Ishikawa (cell line): ENCODE data around the gene AP5B1.

Experiments
- CEBPB ChIP-seq: IDR thresholded peaks from 2 replicates; pipeline ENCODE4 v1.6.1; 2012
- CREB1 ChIP-seq: IDR thresholded peaks from 2 replicates; pipeline ENCODE4 v1.6.1; 2012; ENCODE audit warnings: low read depth
- EGR1 ChIP-seq: IDR thresholded peaks from 2 replicates; pipeline ENCODE4 v1.6.1; 2012
- EP300 ChIP-seq: IDR thresholded peaks from 2 replicates; pipeline ENCODE4 v1.6.1; 2012; ENCODE audit warnings: borderline replicate concordance
- FOXM1 ChIP-seq: IDR thresholded peaks from 2 replicates; pipeline ENCODE4 v1.6.1; 2012; ENCODE audit warnings: low read depth, borderline replicate concordance
- NFIC ChIP-seq: IDR thresholded peaks from 2 replicates; pipeline ENCODE4 v1.6.1; 2012
- RAD21 ChIP-seq: IDR thresholded peaks from 2 replicates; pipeline ENCODE4 v1.6.1; 2012; ENCODE audit warnings: low read depth
- REST ChIP-seq: IDR thresholded peaks from 2 replicates; pipeline ENCODE4 v1.6.1; 2012; ENCODE audit warnings: low read depth, mild to moderate bottlenecking
- TAF1 ChIP-seq: IDR thresholded peaks from 2 replicates; pipeline ENCODE4 v1.6.1; 2012; ENCODE audit warnings: low read depth, mild to moderate bottlenecking
- TCF12 ChIP-seq: IDR thresholded peaks from 2 replicates; pipeline ENCODE4 v1.6.1; 2012; ENCODE audit warnings: low read depth
- TEAD4 ChIP-seq: IDR thresholded peaks from 2 replicates; pipeline ENCODE4 v1.6.1; 2012
- ZBTB7A ChIP-seq: IDR thresholded peaks from 2 replicates; pipeline ENCODE4 v1.6.1; 2012; ENCODE audit warnings: low read depth
- TF ChIP-seq, protein P1 (sequence below): IDR thresholded peaks from 2 replicates; pipeline ENCODE4 v1.6.1; 2012
- TF ChIP-seq, protein P2 (sequence below): IDR thresholded peaks from 2 replicates; pipeline ENCODE4 v1.6.1; 2012

AP5B1 gene

GRCh38 chr11:65741185-65741584 lies 39.6 kb downstream of the AP5B1 start:
- TF ChIP-seq NFIC (no peak), EGR1 (no peak), ZBTB7A (no peak), TAF1 (no peak), TCF12 (no peak), RAD21 (no peak), FOXM1 (no peak), CREB1 (no peak), CEBPB (no peak), REST (no peak), TEAD4 (no peak)
- TF ChIP-seq, protein P1, sequence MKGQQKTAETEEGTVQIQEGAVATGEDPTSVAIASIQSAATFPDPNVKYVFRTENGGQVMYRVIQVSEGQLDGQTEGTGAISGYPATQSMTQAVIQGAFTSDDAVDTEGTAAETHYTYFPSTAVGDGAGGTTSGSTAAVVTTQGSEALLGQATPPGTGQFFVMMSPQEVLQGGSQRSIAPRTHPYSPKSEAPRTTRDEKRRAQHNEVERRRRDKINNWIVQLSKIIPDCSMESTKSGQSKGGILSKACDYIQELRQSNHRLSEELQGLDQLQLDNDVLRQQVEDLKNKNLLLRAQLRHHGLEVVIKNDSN, result no peak

GRCh38 chr11:65739022-65739421 lies 41.8 kb downstream of the AP5B1 start:
- TF ChIP-seq, protein P2, sequence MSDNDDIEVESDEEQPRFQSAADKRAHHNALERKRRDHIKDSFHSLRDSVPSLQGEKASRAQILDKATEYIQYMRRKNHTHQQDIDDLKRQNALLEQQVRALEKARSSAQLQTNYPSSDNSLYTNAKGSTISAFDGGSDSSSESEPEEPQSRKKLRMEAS, result no peak
- TF ChIP-seq CEBPB (no peak), TEAD4 (no peak), EP300 (no peak), TAF1 (no peak), TCF12 (no peak)

- TF ChIP-seq REST, result no peak
- no peak for TF ChIP-seq FOXM1
- no peak for TF ChIP-seq EP300
- TF ChIP-seq TAF1, result no peak
Measured at GRCh38 chr11:65736810-65737209, 44.0 kb downstream of the AP5B1 start.

DNA sequence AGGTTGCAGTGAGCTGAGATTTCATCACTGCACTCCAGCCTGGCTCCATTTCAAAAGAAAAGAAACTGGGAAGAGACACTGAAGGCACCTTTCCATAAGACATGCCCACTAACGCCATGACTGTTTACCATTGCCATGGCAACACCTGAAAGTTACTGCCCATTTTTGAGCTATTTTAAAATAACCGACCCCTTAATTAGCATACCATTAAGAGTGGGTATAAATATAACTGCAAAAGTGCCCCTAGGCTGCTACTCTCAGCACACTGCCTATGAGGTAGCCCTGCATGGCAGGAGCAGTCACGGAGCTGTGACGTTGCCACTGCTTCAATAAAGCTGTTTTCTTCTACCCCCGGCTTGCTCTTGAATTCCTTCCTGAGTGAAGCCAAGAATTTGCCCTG lies 50.3 kb downstream of the AP5B1 start:
- TF ChIP-seq, protein P1, result no peak
- TF ChIP-seq TEAD4 (no peak), ZBTB7A (no peak), REST (no peak), CREB1 (no peak), CEBPB (no peak), EGR1 (no peak), TAF1 (no peak), NFIC (no peak), EP300 (no peak)

DNA sequence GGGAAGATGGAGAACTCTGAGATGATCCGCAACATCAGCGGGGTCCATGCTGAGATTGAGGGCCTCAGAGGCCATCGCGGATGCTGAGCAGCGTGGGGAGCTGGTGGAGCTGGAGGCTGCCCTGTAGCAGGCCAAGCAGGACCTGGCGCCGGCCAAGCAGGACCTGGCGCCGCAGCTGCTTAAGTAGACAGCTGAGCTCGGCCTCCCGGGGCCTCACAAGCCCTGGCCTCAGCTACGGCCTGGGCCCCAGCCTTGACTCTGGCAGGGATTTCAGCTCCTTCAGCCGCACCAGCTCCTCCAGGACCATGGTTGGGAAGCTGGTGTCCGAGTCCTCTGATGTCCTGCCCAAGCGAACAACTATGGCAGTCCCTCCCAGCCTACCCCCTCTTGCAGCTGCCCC lies 52.9 kb downstream of the AP5B1 start:
- no peak for TF ChIP-seq ZBTB7A
- no peak for TF ChIP-seq CREB1
- TF ChIP-seq NFIC, result no peak
- TF ChIP-seq TEAD4, result no peak
- TF ChIP-seq REST, result no peak
- TF ChIP-seq, protein P2, result no peak
- no peak for TF ChIP-seq FOXM1
- TF ChIP-seq, protein P1, result no peak
